Measurements from ENCODE around the gene CT45A10. TPM values are rescaled to one million over a fixed set of nuclear protein-coding genes. Genes with fewer than 3 reads are reported as not detected.

The CT45A10 gene
- total and polyA plus RNA-seq, 5 donors from 2014 or later: 0.40 TPM; not detected in 4

Other genes with a start within 250 kb of the CT45A10 start
- gene CT45A1, start 179.8 kb downstream of the CT45A10 start, total RNA-seq: not detected
- gene CT45A1, start 179.8 kb downstream of the CT45A10 start, polyA plus RNA-seq: not detected
- gene CT45A3, start 125.3 kb downstream of the CT45A10 start, total RNA-seq: not detected
- gene CT45A3, start 125.3 kb downstream of the CT45A10 start, polyA plus RNA-seq: not detected
- not detected for gene CT45A5, start 107.9 kb downstream of the CT45A10 start, total RNA-seq
- not detected for gene CT45A5, start 107.9 kb downstream of the CT45A10 start, polyA plus RNA-seq
- gene CT45A6, start 90.7 kb downstream of the CT45A10 start, total RNA-seq: not detected
- gene CT45A6, start 90.7 kb downstream of the CT45A10 start, polyA plus RNA-seq: not detected
- gene CT45A2, start 73.4 kb downstream of the CT45A10 start, total RNA-seq: not detected
- gene CT45A2, start 73.4 kb downstream of the CT45A10 start, polyA plus RNA-seq: not detected
- gene CT45A7, start 56.2 kb downstream of the CT45A10 start, total RNA-seq: not detected
- gene CT45A7, start 56.2 kb downstream of the CT45A10 start, polyA plus RNA-seq: not detected
- not detected for gene CT45A8, start 38.9 kb downstream of the CT45A10 start, total RNA-seq
- gene CT45A8, start 38.9 kb downstream of the CT45A10 start, polyA plus RNA-seq: not detected
- not detected for gene CT45A9, start 21.6 kb downstream of the CT45A10 start, total RNA-seq
- not detected for gene CT45A9, start 21.6 kb downstream of the CT45A10 start, polyA plus RNA-seq
- not detected for gene SAGE1, start 272 bp upstream of the CT45A10 start, total RNA-seq
- gene SAGE1, start 272 bp upstream of the CT45A10 start, polyA plus RNA-seq: not detected
- gene MMGT1, start 80.5 kb upstream of the CT45A10 start, total RNA-seq: 31.0 TPM
- gene MMGT1, start 80.5 kb upstream of the CT45A10 start, polyA plus RNA-seq: 10 to 100 TPM in 3 of 4 donors, 1 to 10 TPM in 1; 9.6 to 12.1 (median 10.4) TPM
- gene SLC9A6, start 92.0 kb upstream of the CT45A10 start, total RNA-seq: 17.8 TPM
- 10 to 100 TPM; 17.2 to 20.0 (median 18.9) TPM for gene SLC9A6, start 92.0 kb upstream of the CT45A10 start, polyA plus RNA-seq

Data from CD4-positive, CD25-positive, alpha-beta regulatory T cell (primary cell).